NCI-H82 (cell line): Measurements from ENCODE around the gene BID.
A peak's percentile ranks its signal among the peaks of the same experiment; 100 is the strongest.
"Not testable (repeated sequence)": the region's sequence is repeated elsewhere in the genome, so short reads cannot be mapped to it uniquely, and the experiment has no call there.

Source experiments
- DNase-seq: peaks from one replicate; lab custom pipeline; 2025; lab: John Stamatoyannopoulos, UW

The BID gene

DNA sequence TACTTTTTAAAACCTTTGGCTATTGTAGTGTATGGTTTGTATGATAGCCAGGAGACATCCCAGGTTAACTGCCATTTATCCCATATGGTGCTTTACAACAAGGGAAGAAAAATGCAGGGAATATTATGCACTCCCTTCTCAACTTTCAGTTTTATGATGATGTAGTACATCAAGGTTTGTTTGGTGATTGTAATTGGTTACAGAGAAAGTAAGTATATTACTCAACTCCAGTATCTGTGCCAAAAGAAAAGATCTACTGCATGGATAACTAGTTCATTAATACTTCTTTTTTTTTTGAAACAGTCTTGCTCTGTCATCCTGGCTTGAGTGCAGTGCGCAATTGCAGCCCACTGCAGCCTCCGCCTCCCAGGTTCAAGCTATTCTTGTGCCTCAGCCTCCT, 70.5 kb downstream of the BID start:
- no peak for DNase-seq

DNA sequence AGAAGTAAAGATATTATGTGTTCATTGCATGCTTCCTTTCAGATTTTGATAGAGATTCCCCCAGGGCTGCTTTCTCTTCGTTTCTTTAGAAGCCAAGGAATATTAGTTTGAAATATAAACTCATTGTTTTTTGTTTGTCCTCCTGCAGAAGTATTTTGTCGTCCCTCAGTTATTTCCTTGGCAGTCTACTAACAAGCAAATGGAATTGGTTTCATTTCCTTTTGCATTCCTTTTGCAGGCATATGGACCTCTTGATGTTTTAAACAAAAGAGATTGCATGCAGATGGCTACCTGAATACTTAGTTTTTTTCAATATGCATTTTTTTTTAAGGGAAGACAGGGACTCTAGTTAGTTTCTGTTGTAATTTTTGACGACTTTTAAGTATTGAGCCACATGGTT, 73.5 kb downstream of the BID start:
- no peak for DNase-seq

DNA sequence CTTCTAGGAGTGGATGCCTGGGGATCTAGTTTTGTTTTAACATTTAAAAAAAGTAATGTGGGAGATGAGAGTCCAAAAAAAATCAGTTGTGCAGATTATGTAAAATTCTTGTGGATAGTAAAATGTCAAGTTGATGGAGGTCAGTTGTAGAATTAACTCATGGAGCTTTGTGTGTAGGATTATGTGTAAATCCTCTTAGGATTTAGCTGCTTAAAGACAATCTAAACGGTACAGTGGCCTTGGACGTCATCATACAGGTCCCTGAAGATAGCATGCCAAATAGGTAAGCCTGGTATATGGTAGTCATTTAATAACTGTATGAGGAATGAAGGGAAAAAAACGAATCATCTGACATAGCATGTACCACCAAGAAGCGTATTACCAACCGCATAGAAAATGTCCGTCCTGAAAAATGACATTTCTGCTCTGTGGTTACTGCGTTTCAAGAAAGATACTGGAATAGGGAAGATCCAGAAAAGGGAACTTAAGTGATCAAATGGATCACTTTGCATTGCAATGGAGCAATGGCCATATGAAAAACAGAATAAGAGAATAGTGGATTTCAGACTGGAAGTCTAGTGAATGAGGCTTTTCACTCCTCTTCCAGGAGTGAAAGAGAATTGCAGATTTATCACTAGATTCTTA, 74.5 kb downstream of the BID start:
- peak; percentile 87 for DNase-seq

DNA sequence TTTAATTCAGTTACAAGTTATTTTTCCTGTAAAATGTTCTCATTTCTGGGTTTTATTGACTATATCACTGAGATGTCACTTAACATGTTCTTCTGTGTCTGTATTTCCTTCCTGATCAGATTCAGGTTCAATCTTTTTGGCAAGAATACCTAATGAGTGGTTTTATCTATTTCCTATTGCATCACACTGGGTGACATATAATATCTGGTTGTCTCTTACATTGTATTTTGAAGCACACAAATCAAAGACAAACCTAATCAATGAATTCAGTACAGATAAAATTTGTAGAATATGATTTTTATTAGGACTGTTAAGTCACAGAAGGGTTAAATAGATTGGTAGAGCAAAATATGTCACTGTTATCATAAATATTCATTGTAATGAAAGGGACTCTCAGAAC, 75.3 kb downstream of the BID start:
- DNase-seq, result no peak

DNA sequence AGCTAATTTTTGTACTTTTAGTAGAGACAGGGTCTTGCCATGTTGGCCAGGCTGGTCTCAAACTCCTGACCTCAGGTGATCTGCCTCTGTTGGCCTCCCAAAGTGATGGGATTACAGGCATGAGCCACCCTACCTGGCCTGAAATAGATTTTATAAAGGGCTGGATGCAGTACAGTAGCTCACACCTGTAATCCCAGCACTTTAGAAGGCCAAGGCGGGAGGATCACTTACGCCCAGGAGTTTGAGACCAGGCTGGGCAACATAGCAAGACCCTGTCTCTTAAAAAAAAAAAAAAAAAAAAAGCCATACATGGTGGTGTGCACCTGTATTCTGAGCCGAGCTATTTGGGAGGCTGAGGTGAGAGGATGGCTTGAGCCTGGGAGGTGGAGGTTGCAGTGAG, 76.0 kb downstream of the BID start:
- DNase-seq, result not testable (repeated sequence)

DNA sequence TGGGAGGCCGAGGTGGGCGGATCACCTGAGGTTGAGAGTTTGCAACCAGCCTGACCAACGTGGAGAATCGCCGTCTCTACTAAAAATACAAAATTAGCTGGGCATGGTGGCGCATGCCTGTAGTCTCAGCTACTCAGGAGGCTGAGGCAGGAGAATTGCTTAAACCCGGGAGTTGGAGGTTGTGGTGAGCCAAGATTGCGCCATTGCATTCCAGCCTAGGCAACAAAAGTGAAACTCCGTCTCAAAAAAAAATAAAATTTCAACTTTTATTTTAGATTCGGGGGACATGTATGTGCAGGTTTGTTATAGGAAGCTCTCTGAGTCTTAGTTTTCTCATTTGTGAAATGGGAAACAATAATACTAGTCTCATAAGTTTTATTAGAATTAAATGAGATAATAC, 77.1 kb downstream of the BID start:
- not testable (repeated sequence) for DNase-seq

DNA sequence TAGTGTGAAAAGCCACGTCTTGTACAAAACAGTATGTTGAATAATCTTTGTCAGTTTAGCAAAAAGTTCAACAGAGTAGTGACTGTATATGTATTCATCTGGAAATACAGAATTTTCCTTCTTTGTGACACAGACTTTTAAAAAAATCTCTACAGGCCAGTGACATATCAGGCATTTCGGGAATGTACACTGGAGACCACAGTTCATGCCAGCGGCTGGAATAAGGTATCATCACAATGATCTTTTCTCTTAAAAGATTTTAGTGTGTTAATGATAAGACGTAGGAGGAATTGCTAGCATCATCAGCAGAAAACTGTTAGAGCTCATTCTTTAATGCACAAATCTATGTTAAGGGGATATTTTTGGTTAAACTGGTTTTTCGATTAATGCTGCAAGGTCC, 78.3 kb downstream of the BID start:
- no peak for DNase-seq

DNA sequence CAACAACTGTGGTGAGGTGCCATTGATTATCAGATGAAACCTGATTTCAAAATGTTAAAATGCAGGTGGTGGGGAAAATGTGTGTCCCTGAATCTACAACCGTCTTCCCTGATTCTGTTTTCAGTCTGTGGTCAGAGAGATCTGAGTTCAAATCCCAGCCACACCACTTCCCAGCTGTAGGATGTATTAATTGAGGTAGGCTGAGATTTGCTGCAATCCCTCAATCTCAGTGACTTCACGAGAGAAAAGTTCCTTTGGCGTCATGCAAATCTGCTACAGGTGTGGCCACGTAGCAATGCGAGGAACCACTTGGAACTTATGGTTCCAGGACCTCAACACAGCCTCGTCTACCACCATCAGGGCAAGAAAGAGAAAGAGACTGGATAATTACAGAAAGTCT, 79.5 kb downstream of the BID start:
- no peak for DNase-seq

DNA sequence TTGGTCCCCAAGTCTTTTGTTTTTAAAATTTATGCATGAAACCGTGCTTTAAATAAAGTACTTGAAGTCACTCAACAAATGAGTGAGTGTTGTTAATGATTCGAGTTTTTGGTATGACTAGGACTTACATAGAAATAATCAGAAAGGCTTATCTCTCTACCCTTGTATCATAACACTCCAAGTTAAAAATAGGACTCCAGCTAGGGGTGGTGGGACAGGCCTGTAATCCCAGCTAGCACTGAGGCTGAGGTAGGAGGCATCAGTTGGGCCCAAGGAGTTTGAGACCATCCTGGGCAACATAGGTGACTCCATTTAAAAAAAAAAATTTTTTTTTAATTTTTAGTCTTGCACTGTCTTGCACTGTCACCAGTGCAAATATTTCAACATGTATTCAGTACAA, 80.1 kb downstream of the BID start:
- DNase-seq, result no peak

DNA sequence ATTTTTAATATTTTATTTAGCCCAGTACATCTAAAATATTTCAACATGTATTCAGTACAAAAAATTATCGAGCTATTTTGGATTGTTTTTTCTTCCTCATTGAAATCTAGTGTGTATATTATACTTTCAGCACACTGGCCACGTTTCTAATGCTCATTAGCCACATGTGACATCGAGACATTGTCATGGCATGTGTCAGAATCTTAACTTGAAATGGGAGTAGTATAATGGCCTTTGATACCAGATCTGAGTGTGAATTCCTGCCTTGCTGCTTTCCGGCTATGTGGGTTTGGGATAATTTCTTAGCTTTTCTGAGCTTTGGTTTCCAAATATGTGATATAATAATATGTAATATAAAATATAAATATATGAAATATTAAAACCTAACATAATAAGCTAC, 81.4 kb downstream of the BID start:
- DNase-seq, result no peak

DNA sequence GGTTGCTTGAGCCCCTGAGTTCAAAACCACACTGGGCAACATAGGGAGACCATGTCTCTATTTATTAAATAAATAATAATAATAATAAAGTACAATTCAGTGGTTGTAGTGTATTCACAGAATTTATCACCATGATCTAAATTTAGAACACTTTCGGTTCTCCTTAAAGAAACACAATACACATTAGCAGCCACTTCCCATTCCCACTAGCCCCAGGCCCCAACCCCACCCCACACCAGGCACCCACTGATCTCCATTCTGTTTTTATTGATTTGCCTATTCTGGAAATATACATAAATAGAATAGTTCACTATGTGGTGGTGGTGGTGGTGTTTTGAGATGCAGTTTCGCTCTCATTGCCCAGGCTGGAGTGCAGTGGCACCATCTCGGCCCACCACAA, 90.0 kb downstream of the BID start:
- DNase-seq, result no peak
